ENCODE data around the gene PRKCB.

The PRKCB gene

DNA sequence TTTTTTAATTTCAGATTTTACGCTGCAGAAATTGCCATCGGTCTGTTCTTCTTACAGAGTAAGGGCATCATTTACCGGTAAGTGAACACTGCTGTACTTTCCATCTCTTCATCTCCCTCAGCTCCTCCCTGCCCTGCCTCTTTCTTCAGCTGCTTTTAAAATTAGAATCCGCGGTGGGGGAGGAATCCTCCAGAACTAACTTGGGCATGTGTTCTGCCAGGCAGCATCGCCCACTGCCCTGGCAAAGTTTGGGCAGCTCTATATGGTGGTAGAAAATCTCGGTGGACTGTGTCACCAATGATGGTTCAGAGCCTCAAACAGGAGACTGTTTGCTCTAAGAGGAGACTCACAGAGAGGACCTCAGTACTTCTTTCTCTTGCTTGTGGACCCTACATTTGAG lies 338.7 kb downstream of the PRKCB start:
- TF ChIP-seq CTCF (IDR thresholded peaks at IDR 0.05), result no peak
- peaks cover 93% of the 10 kb centered on the region for H3K36me3 ChIP-seq

GRCh38 chr16:24174957-24175356 lies 339.2 kb downstream of the PRKCB start:
- H3K27ac ChIP-seq, result no peak overlapping the region
- no peaks in the 10 kb centered on the region for H3K27me3 ChIP-seq
- H3K4me1 ChIP-seq (ENCODE audit: control insufficient read depth in 1 of 2, insufficient read depth in 1 of 2, low read depth in 1 of 2, low read length in 1 of 2), result no peaks in the 10 kb centered on the region
- H3K4me3 ChIP-seq (ENCODE audit: low read depth in 1 of 2, low read length in 1 of 2), result no peak overlapping the region
- peaks cover 90% of the 10 kb centered on the region for H3K36me3 ChIP-seq
- TF ChIP-seq CTCF (IDR thresholded peaks at IDR 0.05), result no peak
- no peaks in the 10 kb centered on the region for H3K9me3 ChIP-seq

More for the DNA sequence above, 338.7 kb downstream of the PRKCB start:
- no peaks in the 10 kb centered on the region for H3K27me3 ChIP-seq
- no peak overlapping the region for H3K4me3 ChIP-seq (ENCODE audit: low read depth in 1 of 2, low read length in 1 of 2)
- no peaks in the 10 kb centered on the region for H3K4me1 ChIP-seq (ENCODE audit: control insufficient read depth in 1 of 2, insufficient read depth in 1 of 2, low read depth in 1 of 2, low read length in 1 of 2)
- no peak overlapping the region for H3K27ac ChIP-seq
- no peaks in the 10 kb centered on the region for H3K9me3 ChIP-seq

GRCh38 chr16:24178496-24178895 lies 342.7 kb downstream of the PRKCB start:
- no peak for TF ChIP-seq CTCF (IDR thresholded peaks at IDR 0.05)
- no peaks in the 10 kb centered on the region for H3K27me3 ChIP-seq
- H3K4me1 ChIP-seq (ENCODE audit: control insufficient read depth in 1 of 2, insufficient read depth in 1 of 2, low read depth in 1 of 2, low read length in 1 of 2), result no peaks in the 10 kb centered on the region
- no peak overlapping the region for H3K4me3 ChIP-seq (ENCODE audit: low read depth in 1 of 2, low read length in 1 of 2)
- H3K9me3 ChIP-seq, result no peaks in the 10 kb centered on the region
- peaks cover 89% of the 10 kb centered on the region for H3K36me3 ChIP-seq
- H3K27ac ChIP-seq, result no peak overlapping the region

- Histone ChIP-seq H3K9me3 (no peaks in the 10 kb centered on the region), H3K27me3 (no peaks in the 10 kb centered on the region), H3K4me1 (ENCODE audit: control insufficient read depth in 1 of 2, insufficient read depth in 1 of 2, low read depth in 1 of 2, low read length in 1 of 2) (no peaks in the 10 kb centered on the region), H3K4me3 (ENCODE audit: low read depth in 1 of 2, low read length in 1 of 2) (no peak overlapping the region), H3K36me3 (peaks cover 86% of the 10 kb centered on the region), H3K27ac (no peak overlapping the region)
- TF ChIP-seq CTCF (IDR thresholded peaks at IDR 0.05), result no peak
Measured at GRCh38 chr16:24180451-24180850, 344.7 kb downstream of the PRKCB start.

DNA sequence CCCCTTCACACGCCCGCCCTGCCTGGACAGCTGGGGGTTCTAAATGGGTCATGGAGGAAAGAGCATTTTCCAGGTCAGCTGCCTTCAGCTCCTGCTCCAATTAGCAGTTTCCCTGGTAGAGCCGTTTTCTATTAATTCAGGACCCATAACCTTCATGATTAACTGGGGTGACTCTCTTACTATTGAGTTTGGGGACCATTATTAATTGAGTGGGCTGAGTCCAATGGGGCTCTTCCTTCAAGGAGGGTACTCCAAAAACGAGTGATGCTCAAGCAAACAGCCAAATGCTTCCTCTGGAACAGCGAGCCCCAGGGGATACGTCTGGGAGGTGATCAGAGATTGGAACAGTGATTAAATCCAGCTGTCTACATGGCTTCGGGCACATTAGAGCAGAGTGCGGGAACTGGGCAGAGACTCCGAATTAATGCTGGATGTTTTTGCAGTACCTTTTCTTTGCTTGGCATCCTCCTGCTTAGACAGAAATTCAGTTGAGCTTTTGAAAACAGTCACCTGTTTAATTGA lies 352.3 kb downstream of the PRKCB start:
- no peaks in the 10 kb centered on the region for H3K9me3 ChIP-seq
- no peaks in the 10 kb centered on the region for H3K27me3 ChIP-seq
- H3K4me1 ChIP-seq (ENCODE audit: control insufficient read depth in 1 of 2, insufficient read depth in 1 of 2, low read depth in 1 of 2, low read length in 1 of 2), result no peaks in the 10 kb centered on the region
- TF ChIP-seq CTCF (IDR thresholded peaks at IDR 0.05), result no peak
- H3K36me3 ChIP-seq, result peaks cover 94% of the 10 kb centered on the region
- H3K27ac ChIP-seq, result no peak overlapping the region
- H3K4me3 ChIP-seq (ENCODE audit: low read depth in 1 of 2, low read length in 1 of 2), result no peak overlapping the region

Data from neutrophil (primary cell).